ENCODE data around the gene HRAS. TPM values are rescaled to one million over a fixed set of nuclear protein-coding genes. Genes with fewer than 3 reads are reported as not detected.

HRAS gene
- total and polyA plus RNA-seq, 2 of the 8 experiments (the other 6 are each of a cell fraction or from before 2014, with no cell fraction given) = 44.3 to 54.7 TPM

DNA sequence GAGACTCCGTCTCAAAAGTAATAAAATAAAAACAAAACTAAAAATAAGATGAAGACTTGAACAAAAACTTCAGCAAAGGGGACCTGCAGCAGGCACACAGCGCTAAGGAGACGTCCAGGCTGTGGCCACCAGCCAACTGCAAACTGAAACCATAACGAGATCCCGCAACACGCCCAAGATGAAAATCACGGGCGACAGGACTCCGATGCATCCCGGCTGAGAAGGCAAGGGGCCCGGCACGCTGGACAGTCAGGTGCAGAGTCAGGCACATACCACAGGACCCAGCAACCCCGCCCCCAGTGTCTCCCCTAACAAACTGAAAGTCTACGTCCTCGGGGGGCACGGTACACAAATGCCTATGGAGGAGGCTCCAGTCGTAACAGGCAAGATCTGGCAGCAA, 9.2 kb downstream of the HRAS start:
- Histone ChIP-seq H2BK12ac (ENCODE audit: low read depth, low read length) (no peak overlapping the region), H3K79me1 (ENCODE audit: low read depth, low read length) (no peaks in the 10 kb centered on the region), H3K18ac (ENCODE audit: extremely low read depth, low read length) (no peak overlapping the region), H3K9me3 (ENCODE audit: insufficient read depth in 2 of 2, low read depth in 1 of 2, low read length in 1 of 2) (no peaks in the 10 kb centered on the region), H3K4me3 (ENCODE audit: extremely low read depth in 1 of 4, insufficient read depth in 2 of 4, low read depth in 3 of 4, low read length in 4 of 4) (no peak overlapping the region), H3K56ac (replicated peaks; ENCODE audit: insufficient read length, low read depth, low read length) (no peak overlapping the region), H2BK120ac (replicated peaks; ENCODE audit: low read depth, low read length) (no peak overlapping the region), H3K9ac (replicated peaks in 1 of 4; ENCODE audit: extremely low read depth in 1 of 4, low read depth in 3 of 4, low read length in 3 of 4) (no peak overlapping the region), H2BK15ac (ENCODE audit: low read length) (no peak overlapping the region), H2BK20ac (ENCODE audit: low read length) (no peak overlapping the region), H3K79me2 (ENCODE audit: control insufficient read depth in 1 of 2, insufficient read depth in 2 of 2, low read length in 2 of 2) (no peaks in the 10 kb centered on the region), H4K8ac (ENCODE audit: extremely low read depth, insufficient read depth, low read length) (no peak overlapping the region; the same call in 1 of the 2 replicates), H4K91ac (replicated peaks; ENCODE audit: insufficient read length, low read length) (no peak overlapping the region), H4K20me1 (replicated peaks in 1 of 2; ENCODE audit: control insufficient read depth in 1 of 2, insufficient read depth in 2 of 2, low read length in 2 of 2) (no peaks in the 10 kb centered on the region), H3K4me1 (replicated peaks in 1 of 4; ENCODE audit: control insufficient read depth in 3 of 4, insufficient read depth in 4 of 4, low read length in 3 of 4) (no peaks in the 10 kb centered on the region), H3K27me3 (replicated peaks in 1 of 4; ENCODE audit: control insufficient read depth in 3 of 4, extremely low read depth in 1 of 4, insufficient read depth in 3 of 4, low read length in 3 of 4) (no peaks in the 10 kb centered on the region), H3K36me3 (ENCODE audit: control insufficient read depth in 2 of 4, insufficient read depth in 4 of 4, low read length in 3 of 4) (no peaks in the 10 kb centered on the region), H3K14ac (ENCODE audit: insufficient read length) (no peak overlapping the region), H2AFZ (ENCODE audit: low read length) (no peak overlapping the region), H3K27ac (ENCODE audit: low read depth, low read length) (no peak overlapping the region), H2AK5ac (ENCODE audit: low read depth, low read length) (no peak overlapping the region), H3K4ac (replicated peaks; ENCODE audit: insufficient read length, low read depth, low read length) (no peak overlapping the region), H4K5ac (ENCODE audit: insufficient read length, low read depth, low read length) (no peak overlapping the region), H3K23me2 (ENCODE audit: low read depth, low read length) (no peaks in the 10 kb centered on the region), H3K23ac (ENCODE audit: insufficient read length) (no peak overlapping the region), H3K4me2 (ENCODE audit: insufficient read depth in 1 of 2, low read depth in 2 of 2, low read length in 2 of 2) (no peak overlapping the region), H2BK5ac (ENCODE audit: low read depth, low read length) (no peak overlapping the region)
- ChIA-PET POLR2A (ENCODE audit: partially characterized antibody) (no interaction called here), CTCF (ENCODE audit: partially characterized antibody) (interaction anchor here (1.2 kb wide), 1 partner anchor 10 kb away, joined by 3 read pairs; no protein-coding TSS in a partner anchor)
- FAIRE-seq (no peak), DNase-seq (ENCODE audit: low read depth in 1 of 2, low spot score in 2 of 2) (no peak)
- WGBS, 2 experiments (ENCODE audit: extremely low coverage in 1 of 2, insufficient coverage in 1 of 2, insufficient read length in 1 of 2, insufficient replicate concordance in 2 of 2, low coverage in 1 of 2, low lambda C conversion rate in 2 of 2, missing lambda C conversion rate in 1 of 2) = 95% methylated on average over 17 of the region's 17 CpGs; no CpG with 5 or more reads in 1 of the 2 experiments
- TF ChIP-seq RAD21 (IDR thresholded peaks at IDR 0.05 in 1 of 2, conservative IDR thresholded peaks at IDR 0.05 in 1 of 2; ENCODE audit: low read depth in 2 of 2, low read length in 2 of 2) = no peak
- no peak for TF ChIP-seq TAF1 (IDR thresholded peaks at IDR 0.05; ENCODE audit: low read depth, low read length)
- no peak for TF ChIP-seq SP1 (IDR thresholded peaks at IDR 0.05; ENCODE audit: low read depth, low read length)
- no peak for TF ChIP-seq BACH1 (IDR thresholded peaks at IDR 0.05; ENCODE audit: low read length)
- no peak for TF ChIP-seq PHF8 (conservative IDR thresholded peaks at IDR 0.05; ENCODE audit: low read depth, low read length)
- TF ChIP-seq FOSL1 (IDR thresholded peaks at IDR 0.05; ENCODE audit: insufficient read depth, low read depth, low read length) = no peak
- TF ChIP-seq SRF (IDR thresholded peaks at IDR 0.05; ENCODE audit: low read depth, low read length) = no peak
- TF ChIP-seq USF2 (IDR thresholded peaks at IDR 0.05; ENCODE audit: low read length) = no peak
- no peak for TF ChIP-seq KDM1A (IDR thresholded peaks at IDR 0.05; ENCODE audit: borderline replicate concordance, low read length)
- TF ChIP-seq CTCF (IDR thresholded peaks at IDR 0.05; ENCODE audit: control extremely low read depth in 1 of 3, insufficient read depth in 1 of 3, low read depth in 1 of 3, low read length in 3 of 3) = no peak

Measured in H1 (cell line).